GM18502 (cell line): ENCODE results near the gene PRAMEF17.
"Not testable (repeated sequence)": the region's sequence is repeated elsewhere in the genome, so short reads cannot be mapped to it uniquely, and the experiment has no call there.

ENCODE experiments used
- ATAC-seq: cut with Tn5 transposase; IDR thresholded peaks from one replicate; pipeline ENCODE4 v1.9.1; 2021; ENCODE audit warnings: mild to moderate bottlenecking; ENCODE audit not compliant: unreplicated experiment, poor library complexity

Gene PRAMEF17

GRCh38 chr1:13389332-13389731, at the start of gene PRAMEF17:
TSS of gene PRAMEF17 (plus strand) at chr1:13389632. CDS start at chr1:13389658, 26 bp downstream.
- ATAC-seq: not testable (repeated sequence)

- ATAC-seq: not testable (repeated sequence)
Measured at GRCh38 chr1:13342496-13342895, 46.9 kb upstream of the PRAMEF17 start.

- not testable (repeated sequence) for ATAC-seq
Measured at GRCh38 chr1:13347034-13347433, 42.4 kb upstream of the PRAMEF17 start, which contains the start of gene PRAMEF14. TSS of gene PRAMEF14 (minus strand) at chr1:13347134. CDS start at chr1:13345314, 1,820 bp downstream.

GRCh38 chr1:13353476-13353875, 36.0 kb upstream of the PRAMEF17 start:
- ATAC-seq: not testable (repeated sequence)

- ATAC-seq: not testable (repeated sequence)
Measured at GRCh38 chr1:13354475-13354874, 35.0 kb upstream of the PRAMEF17 start.

- not testable (repeated sequence) for ATAC-seq
Measured at GRCh38 chr1:13356774-13357173, 32.7 kb upstream of the PRAMEF17 start.

- not testable (repeated sequence) for ATAC-seq
Measured at GRCh38 chr1:13362364-13362763, 27.1 kb upstream of the PRAMEF17 start.

- ATAC-seq: not testable (repeated sequence)
Measured at GRCh38 chr1:13364928-13365327, 24.5 kb upstream of the PRAMEF17 start.

- ATAC-seq: not testable (repeated sequence)
Measured at GRCh38 chr1:13366536-13366935, 22.9 kb upstream of the PRAMEF17 start.

GRCh38 chr1:13368544-13368943, 20.9 kb upstream of the PRAMEF17 start:
- not testable (repeated sequence) for ATAC-seq

- not testable (repeated sequence) for ATAC-seq
Measured at GRCh38 chr1:13378983-13379382, 10.4 kb upstream of the PRAMEF17 start.

- ATAC-seq: not testable (repeated sequence)
Measured at GRCh38 chr1:13380380-13380779, 9.1 kb upstream of the PRAMEF17 start.

- not testable (repeated sequence) for ATAC-seq
Measured at GRCh38 chr1:13393004-13393403, 3.6 kb downstream of the PRAMEF17 start.

GRCh38 chr1:13394761-13395160, 5.3 kb downstream of the PRAMEF17 start:
- ATAC-seq: not testable (repeated sequence)

- not testable (repeated sequence) for ATAC-seq
Measured at GRCh38 chr1:13395311-13395710, 5.9 kb downstream of the PRAMEF17 start.

- ATAC-seq: no peak
Measured at GRCh38 chr1:13407811-13408210, 18.4 kb downstream of the PRAMEF17 start.

GRCh38 chr1:13410150-13410549, 20.7 kb downstream of the PRAMEF17 start, which contains the start of gene PRAMEF20:
TSS of gene PRAMEF20 (plus strand) at chr1:13410450. CDS start at chr1:13416355, 5,905 bp downstream.
- not testable (repeated sequence) for ATAC-seq

GRCh38 chr1:13430495-13430894, 41.1 kb downstream of the PRAMEF17 start:
- no peak for ATAC-seq

GRCh38 chr1:13432251-13432650, 42.8 kb downstream of the PRAMEF17 start:
- no peak for ATAC-seq

- not testable (repeated sequence) for ATAC-seq
Measured at GRCh38 chr1:13433694-13434358, 44.4 kb downstream of the PRAMEF17 start.

- no peak for ATAC-seq
Measured at GRCh38 chr1:13435458-13435857, 46.0 kb downstream of the PRAMEF17 start.
